C4-2B (cell line): ENCODE results near the gene RANBP17.
"Not testable (repeated sequence)": the region's sequence is repeated elsewhere in the genome, so short reads cannot be mapped to it uniquely, and the experiment has no call there.

Source experiments
- H3K27ac ChIP-seq: fragments of 450-650 bp; 2 replicates; pipeline ENCODE4 v1.5.1; 2017
- ZFX ChIP-seq: fragments of 450-650 bp; IDR thresholded peaks from 2 replicates; pipeline ENCODE4 v1.6.1; 2017
- TF ChIP-seq, protein P1 (sequence below): fragments of 450-650 bp; conservative IDR thresholded peaks from 2 replicates; pipeline ENCODE4 v1.5.1; 2017; ENCODE audit warnings: mild to moderate bottlenecking

The RANBP17 gene

DNA sequence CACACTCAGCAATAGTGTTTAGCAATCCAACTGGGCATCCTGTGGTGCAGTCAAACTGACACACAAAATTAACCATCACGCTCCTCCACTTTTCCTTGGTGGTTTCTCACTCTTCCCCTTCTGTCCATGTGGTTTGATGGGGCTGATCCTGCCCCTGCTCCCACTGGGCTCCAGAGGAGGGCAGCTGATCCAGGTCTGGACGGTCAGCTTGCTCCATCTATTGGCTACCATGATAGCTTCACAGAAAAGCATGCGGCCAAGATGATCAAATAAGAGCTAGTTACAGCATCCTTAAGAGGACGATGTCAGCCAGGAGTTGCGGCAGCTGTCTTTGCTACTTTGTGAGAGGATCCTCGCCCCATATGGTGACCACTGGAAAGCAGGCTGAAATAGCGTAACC, 29.6 kb upstream of the RANBP17 start:
- no peak for TF ChIP-seq ZFX
- TF ChIP-seq, protein P1, sequence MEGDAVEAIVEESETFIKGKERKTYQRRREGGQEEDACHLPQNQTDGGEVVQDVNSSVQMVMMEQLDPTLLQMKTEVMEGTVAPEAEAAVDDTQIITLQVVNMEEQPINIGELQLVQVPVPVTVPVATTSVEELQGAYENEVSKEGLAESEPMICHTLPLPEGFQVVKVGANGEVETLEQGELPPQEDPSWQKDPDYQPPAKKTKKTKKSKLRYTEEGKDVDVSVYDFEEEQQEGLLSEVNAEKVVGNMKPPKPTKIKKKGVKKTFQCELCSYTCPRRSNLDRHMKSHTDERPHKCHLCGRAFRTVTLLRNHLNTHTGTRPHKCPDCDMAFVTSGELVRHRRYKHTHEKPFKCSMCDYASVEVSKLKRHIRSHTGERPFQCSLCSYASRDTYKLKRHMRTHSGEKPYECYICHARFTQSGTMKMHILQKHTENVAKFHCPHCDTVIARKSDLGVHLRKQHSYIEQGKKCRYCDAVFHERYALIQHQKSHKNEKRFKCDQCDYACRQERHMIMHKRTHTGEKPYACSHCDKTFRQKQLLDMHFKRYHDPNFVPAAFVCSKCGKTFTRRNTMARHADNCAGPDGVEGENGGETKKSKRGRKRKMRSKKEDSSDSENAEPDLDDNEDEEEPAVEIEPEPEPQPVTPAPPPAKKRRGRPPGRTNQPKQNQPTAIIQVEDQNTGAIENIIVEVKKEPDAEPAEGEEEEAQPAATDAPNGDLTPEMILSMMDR = no peak
- H3K27ac ChIP-seq = no peak overlapping the region

DNA sequence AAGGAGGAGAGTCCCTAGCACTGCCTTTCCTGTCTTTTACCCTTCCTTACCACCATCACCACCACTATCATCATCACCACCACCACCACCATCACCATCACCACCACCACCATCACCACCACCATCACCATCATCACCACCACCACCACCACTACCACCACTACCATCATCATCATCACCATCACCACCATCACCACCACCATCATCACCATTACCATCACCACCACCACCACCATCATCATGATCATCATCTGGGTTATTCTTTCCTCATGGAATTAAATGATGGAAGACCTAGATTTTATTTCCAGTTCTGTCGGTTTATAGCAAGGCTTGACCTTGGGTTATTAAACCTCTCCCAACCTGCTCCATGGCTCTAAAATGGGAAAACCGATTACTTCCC, 27.8 kb upstream of the RANBP17 start:
- H3K27ac ChIP-seq = not testable (repeated sequence)

DNA sequence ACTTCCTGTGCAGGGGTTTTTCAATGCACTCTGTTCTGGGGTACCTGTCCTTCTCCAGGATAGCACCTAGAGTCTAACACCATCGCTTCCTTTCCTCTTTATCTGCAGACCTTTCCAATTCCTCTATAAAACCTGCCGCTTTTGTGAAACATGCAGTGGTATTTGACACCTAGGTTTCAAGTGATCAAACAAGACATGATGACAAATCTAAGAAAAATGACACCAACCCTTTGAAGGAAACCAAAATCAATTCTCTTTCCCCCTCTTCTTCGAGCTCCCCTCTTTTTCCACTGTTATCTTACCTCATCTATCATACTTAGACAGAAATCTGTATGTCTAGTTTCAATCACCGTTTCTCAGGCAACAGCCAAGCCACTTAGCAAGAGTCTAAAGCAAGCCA, 25.6 kb upstream of the RANBP17 start:
- TF ChIP-seq, protein P1 = no peak
- TF ChIP-seq ZFX = no peak
- H3K27ac ChIP-seq = no peak overlapping the region

DNA sequence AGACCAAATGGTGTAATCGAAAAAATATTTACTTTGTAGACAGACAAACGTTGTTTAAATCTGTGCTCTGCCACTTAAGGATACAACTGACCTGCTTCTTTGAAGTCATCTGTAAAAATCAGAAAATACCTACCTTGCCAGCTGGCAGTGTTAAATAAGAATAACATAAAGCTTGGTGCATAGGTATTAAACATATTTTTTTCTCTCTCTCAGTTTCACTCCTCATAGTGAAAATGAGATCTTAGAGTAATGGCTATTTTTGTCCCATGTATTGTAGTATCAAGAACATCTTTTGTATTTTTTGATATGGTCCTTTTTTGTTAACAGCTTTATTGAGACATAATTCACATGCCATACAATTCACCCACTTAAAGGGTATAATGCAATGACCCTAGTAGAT, 17.9 kb upstream of the RANBP17 start:
- TF ChIP-seq ZFX = no peak
- TF ChIP-seq, protein P1 = no peak
- H3K27ac ChIP-seq = no peak overlapping the region

DNA sequence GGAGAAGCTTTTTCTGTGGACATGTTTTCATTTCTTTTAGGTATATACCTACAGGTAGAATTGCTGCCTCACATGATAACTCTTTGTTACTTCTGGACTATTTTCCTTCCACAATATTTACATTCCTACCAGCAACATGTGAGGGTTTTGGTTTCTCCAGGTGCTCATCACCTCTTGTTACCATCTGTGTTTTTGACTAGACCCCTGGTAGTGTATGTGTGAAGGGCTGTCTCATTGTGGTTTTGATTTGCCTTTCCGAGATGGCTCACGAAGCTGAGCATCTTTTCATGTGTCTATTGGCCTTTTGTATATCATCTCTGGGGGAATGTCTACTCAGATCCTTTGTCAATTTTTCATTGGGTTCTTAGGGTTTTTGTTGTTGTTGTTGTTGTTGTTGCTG, 17.2 kb upstream of the RANBP17 start:
- TF ChIP-seq, protein P1 = no peak
- no peak for TF ChIP-seq ZFX
- no peak overlapping the region for H3K27ac ChIP-seq

DNA sequence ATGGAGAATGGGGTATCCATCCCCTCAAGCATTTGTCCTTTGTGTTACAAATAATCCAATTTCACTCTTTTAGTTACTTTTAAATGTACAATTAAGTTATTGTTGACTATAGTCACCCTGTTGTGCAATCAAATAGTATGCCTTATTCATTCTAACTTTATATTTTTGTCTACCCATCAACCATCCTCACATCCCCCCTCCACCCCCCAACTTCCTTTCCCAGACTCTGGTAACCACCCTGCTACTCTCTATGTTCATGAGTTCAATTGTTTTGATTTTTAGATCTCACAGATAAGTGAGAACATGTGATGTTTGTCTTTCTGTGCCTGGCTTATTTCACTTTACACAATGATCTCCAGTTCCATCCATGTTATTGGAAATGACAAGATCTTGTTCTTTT, 15.4 kb upstream of the RANBP17 start:
- H3K27ac ChIP-seq = no peak overlapping the region
- TF ChIP-seq, protein P1 = no peak
- no peak for TF ChIP-seq ZFX

DNA sequence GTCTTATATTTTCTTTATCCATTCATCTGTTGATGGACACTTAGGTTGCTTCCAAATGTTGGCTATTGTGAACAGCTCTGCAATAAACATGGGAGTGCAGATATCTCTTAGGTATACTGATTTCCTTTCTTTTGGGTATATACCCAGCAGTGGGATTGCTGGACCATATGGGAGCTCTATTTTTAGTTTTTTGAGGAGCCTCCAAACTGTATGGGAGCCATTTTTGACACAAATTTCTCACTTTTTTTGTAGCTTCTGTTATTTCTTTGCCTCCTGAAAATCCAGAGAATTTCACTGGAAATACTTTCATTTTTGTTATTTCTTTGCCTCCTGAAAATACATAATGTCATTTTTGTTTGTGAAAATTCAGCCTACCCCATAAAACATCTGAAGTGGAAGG, 15.0 kb upstream of the RANBP17 start:
- no peak for TF ChIP-seq ZFX
- TF ChIP-seq, protein P1 = no peak
- H3K27ac ChIP-seq = no peak overlapping the region

DNA sequence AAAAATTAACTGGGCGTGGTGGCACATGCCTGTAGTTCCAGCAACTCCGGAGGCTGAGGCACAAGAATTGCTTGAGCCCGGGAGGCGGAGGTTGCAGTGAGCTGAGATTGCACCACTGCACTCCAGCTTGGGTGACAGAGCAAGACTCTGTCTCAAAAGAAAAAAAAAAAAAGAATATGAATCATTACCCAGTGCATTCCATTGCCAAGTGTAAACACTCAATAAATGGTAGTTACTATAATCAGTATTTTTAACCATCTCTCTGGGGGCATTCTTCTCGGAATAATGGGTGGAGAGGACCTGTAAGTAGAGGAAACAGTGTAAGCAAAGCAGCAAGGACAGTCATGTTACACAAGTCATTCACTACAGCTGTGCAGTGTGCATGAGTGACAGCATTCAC, 13.8 kb upstream of the RANBP17 start:
- H3K27ac ChIP-seq = no peak overlapping the region
- TF ChIP-seq ZFX = no peak
- TF ChIP-seq, protein P1 = no peak
